GM13977 (cell line): ENCODE data around the gene KIF26A.

Experiments used
- DNase-seq: peaks from one replicate; pipeline ENCODE4 v3.0.0; 2012; ENCODE audit warnings: low spot score
- in situ Hi-C: fragments of 300-500 bp; cut with MboI; formaldehyde crosslinking; loops from one replicate; pipeline ENCODE4 v1.12.0; 2022; ENCODE audit warnings: low sequenced_read_pairs, low pct_unique_long_range_greater_than_20kb, mixed read lengths, inconsistent platforms; ENCODE audit not compliant: unreplicated experiment
- TF ChIP-seq, protein P1 (sequence below): IDR thresholded peaks from 2 replicates; pipeline ENCODE4 v1.5.1; 2012; ENCODE audit warnings: mild to moderate bottlenecking, control low read depth; ENCODE audit not compliant: insufficient read depth; ENCODE audit errors: extremely low read depth, missing control alignments

KIF26A gene

DNA sequence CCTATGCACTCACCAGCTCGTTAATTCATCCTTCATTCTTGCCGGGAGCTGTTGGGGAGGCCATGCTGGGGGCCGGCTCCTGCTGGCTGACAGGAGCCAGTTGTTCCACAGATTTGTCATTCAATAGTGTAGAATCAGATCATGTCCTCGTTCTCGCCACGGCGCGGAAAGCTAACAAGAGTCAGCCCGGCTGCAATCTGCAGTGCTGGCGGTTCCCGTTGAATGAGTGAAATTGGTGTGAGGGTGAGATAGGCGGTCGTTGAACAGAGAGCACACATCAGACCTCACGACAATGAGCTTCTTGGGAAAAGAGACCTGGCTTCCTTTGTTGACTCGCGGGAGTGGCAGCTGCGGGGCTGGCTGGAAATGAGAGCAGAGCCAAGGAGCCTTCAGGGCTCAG is 57.5 kb downstream of the KIF26A start:
- TF ChIP-seq, protein P1, sequence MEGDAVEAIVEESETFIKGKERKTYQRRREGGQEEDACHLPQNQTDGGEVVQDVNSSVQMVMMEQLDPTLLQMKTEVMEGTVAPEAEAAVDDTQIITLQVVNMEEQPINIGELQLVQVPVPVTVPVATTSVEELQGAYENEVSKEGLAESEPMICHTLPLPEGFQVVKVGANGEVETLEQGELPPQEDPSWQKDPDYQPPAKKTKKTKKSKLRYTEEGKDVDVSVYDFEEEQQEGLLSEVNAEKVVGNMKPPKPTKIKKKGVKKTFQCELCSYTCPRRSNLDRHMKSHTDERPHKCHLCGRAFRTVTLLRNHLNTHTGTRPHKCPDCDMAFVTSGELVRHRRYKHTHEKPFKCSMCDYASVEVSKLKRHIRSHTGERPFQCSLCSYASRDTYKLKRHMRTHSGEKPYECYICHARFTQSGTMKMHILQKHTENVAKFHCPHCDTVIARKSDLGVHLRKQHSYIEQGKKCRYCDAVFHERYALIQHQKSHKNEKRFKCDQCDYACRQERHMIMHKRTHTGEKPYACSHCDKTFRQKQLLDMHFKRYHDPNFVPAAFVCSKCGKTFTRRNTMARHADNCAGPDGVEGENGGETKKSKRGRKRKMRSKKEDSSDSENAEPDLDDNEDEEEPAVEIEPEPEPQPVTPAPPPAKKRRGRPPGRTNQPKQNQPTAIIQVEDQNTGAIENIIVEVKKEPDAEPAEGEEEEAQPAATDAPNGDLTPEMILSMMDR, result no peak
- no peak for DNase-seq
- in situ Hi-C loops, result no loop called here

DNA sequence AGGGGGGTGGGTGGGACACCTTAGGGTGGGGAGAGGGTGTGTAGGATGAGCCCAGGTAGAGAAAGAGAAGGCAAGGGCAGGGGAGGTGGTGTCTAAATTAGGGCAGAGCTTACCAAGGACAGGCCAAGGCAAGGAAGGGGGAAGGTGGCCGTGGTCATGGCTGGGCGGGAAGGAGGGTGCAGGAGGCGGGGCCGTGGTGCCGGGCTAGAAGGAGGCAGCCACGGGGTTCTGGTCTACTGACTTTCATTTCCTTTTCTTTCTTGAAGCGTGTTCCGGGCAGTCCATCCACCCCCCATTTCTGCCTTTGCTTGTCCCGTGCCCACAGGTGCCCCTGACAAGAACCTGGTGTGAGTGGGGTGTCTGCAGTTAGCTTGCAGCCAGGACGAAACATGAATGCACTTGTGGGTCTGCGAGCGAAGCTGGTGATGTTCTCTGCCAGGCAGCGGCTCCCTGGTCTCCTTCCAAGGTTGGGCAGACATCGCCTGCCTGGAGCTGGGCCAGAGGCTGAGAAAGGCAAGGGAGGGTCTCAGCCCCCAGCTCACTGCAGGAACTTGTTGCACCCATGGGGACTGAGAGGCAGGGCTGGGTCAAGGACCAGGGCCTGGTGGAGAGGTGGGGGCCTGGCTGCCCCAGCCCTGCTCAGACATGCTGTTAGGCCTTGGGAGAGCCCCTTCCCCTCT is 58.2 kb downstream of the KIF26A start:
- TF ChIP-seq, protein P1, result no peak
- in situ Hi-C loops, result no loop called here
- no peak for DNase-seq

DNA sequence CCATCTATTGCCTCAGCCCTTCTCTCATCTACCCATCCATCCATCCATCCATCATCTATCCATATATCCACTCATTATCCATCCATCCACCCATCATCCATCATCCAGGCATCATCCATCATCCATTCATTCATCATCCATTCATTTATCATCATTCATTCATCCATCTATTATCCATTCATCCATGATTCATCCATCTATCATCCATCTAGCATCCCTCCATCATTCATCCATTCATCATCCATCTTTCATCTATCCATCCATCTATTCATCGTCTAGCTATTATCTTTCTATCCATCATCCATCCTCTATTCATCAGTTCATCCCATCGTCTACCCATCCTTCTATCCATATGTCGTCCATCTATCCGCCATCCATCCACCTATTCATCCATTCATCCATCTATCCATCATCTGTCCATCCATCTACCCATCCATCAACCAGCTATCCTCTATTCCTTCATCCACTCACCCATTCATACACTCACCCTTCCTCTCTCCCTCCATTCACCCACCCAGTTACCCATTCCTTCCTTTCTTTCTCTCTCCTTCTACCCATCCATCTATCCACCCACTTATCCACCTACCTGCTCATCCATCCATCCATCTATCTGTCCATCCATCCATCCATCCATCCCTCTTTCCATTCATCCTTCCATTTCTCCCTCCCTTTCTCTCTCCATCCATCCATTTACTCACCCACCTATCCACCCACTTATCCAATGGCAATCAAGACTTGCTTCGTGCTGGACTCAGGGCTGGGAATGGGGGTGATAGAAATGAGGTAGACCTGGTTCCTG is 59.3 kb downstream of the KIF26A start:
- DNase-seq, result no peak
- in situ Hi-C loops, result no loop called here
- TF ChIP-seq, protein P1, result no peak

DNA sequence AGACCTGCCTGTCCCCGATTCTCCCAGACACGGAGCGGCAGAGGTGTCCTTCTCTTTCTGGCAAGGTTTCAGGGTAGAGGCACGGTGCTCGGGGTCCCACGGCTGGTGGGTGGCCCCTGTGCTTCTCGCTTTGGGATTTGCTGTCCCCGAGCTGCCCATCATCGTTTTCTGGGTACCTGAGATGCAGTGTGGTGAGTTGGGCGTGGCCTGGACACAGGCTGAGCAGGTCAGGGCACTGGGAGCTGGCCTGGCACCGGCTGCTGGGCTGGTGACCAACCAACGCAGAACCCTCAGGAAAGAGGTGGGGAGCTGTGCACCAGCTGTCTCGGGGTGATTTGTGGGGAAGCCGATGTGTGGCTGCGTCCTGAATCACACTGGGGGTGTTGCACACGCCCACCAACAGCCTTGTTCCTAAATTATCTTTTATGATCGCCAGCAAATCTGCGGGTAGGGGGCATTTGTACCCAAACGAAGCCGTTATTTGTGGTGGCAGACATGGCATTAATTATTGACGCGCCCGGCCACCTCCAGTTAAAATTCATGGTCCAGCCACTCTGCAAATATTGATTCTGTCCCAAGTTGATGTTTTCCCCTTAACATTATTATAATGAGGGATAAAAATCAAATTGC is 61.0 kb downstream of the KIF26A start:
- DNase-seq, result no peak
- TF ChIP-seq, protein P1, result no peak
- in situ Hi-C loops, result no loop called here

DNA sequence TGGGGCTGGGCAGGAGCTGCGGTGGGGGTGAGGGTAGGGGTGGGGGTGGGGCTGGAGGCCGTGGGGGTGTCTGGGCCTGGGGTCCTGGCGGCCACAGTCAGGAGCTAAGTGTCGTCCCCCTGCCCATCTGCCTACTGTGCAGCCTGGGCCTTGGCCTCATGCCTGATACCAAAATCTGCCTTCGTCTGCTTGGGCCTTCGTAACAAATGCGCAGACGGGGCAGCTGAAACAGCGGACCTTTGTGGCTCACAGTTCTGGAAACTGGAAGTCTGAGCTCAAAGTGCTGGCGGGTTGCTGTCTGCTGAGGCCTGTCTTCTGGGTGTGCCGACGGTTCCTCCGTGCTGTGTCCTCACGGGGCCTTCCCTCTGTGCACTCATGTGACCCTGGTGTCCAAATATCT is 61.7 kb downstream of the KIF26A start:
- TF ChIP-seq, protein P1, result no peak
- in situ Hi-C loops, result no loop called here
- no peak for DNase-seq

DNA sequence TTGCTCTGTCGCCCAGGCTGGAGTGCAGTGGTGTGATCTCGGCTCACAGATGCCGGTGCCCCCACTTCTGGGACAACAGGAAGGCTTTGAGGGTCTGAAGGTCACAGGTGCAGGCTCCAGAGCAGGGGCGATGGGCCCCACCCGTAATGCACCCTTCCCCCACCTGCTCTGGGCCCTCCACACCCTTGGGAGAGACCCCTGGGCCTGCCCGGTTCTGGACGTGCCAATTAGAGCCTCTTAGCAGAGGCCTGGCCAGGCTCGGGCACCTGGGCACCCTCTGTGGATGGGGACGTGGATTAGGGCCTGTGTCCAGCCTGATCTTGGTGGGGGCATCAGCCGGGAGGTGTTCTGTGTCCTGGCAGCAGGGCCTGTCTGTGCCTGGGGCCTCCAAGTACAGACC is 62.2 kb downstream of the KIF26A start:
- TF ChIP-seq, protein P1, result no peak
- DNase-seq, result no peak
- in situ Hi-C loops, result no loop called here
